Measurements from ENCODE around the gene PSME3. TPM values are rescaled to one million over a fixed set of nuclear protein-coding genes. Genes with fewer than 3 reads are reported as not detected.

Gene PSME3
- 55.7 and 87.4 TPM in 2 replicates for total RNA-seq

GRCh38 chr17:42832934-42833766 lies at the start of gene PSME3:
Gene PSME3, plus strand, starts transcription at chr17:42833397. Its CDS starts 235 bp downstream, at chr17:42833632.

DNA sequence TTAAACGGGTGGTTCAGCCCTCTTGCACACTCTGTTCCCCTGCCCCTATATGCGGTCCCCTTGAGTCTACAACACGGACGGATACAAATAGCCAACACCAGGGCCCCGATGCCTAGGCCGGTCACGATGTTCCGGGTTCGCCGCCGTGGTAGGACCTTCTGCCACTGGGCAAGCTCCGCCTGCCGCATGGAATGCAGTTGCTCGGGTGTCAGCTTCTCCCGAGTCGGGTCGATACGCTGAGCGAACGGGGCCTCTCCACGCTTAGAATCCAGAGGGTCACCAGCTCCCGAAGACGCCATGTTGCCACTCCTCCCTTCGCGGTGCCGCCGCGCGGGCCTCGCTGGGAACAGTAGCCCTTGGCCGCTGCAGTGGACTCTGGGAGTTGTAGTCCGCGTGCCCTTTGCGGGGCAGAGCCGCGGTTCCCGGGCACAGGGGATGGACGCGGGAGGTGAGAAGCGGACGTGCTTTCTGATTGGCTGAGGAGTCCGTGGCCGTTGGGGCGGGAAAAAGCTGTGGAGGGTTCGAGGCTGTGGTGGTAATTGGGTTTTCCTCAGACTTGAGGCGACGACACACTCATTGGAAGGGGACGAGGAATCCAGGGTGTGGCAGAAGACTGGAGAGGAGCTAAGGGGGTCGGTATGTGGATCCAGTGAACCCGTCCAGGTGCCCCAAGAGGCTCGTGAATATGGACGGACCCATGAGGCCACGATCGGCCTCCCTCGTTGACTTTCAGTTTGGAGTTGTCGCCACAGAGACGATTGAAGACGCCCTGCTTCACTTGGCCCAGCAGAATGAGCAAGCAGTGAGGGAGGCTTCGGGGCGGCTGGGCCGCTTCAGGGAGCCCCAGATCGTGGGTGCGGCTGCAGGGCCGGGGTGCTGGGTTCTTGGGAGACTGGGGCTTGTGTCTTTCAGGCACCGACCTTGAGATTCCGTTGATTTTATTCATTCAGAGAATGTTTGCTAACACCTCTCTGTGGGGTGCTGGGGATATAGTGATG lies 34.5 kb upstream of the PSME3 start, which contains the start of the genes CNTD1 and COA3:
TSS of gene CNTD1 (plus strand) at position 479 of the 998 bp plus-strand sequence. CDS start at position 686, 207 bp downstream.
TSS of gene COA3 (minus strand) at position 322 of the 998 bp plus-strand sequence. CDS start at position 299, 23 bp downstream.

GRCh38 chr17:42844271-42844670 lies 11.1 kb downstream of the PSME3 start, which contains the start of gene AOC2:
Gene AOC2, plus strand, starts transcription at chr17:42844580. Its CDS starts 47 bp downstream, at chr17:42844627.

DNA sequence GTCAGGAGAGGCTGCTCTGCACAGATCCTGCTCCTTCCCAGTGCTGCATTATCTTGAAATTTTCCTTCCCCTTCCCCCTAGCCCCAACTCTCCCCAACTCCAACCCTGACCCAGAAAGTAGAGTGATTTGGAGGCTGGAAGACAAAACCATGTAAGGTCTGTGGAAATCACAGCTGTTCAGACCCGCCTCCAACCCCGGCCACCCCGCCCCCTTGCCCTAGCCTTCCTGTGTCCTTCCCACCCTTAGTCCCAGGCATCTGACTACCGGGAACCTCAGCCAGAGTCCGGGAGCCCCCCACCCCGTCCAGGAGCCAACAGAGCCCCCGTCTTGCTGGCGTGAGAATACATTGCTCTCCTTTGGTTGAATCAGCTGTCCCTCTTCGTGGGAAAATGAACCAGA lies 17.8 kb downstream of the PSME3 start, which contains the start of gene AOC3:
TSS of gene AOC3 (plus strand) at position 246 of the 400 bp plus-strand sequence. CDS start at position 391, 145 bp downstream.

Other genes with a start within 250 kb of the PSME3 start
- 40.3 and 50.0 TPM in 2 replicates for gene RETREG3, start 224.0 kb upstream of the PSME3 start, total RNA-seq
- 18.9 and 62.2 TPM in 2 replicates for gene TUBG1, start 223.7 kb upstream of the PSME3 start, total RNA-seq
- 1.9 and 7.4 TPM in 2 replicates for gene TUBG2, start 174.1 kb upstream of the PSME3 start, total RNA-seq
- 5.8 and 10.2 TPM in 2 replicates for gene PLEKHH3, start 156.4 kb upstream of the PSME3 start, total RNA-seq
- gene CCR10, start 151.6 kb upstream of the PSME3 start, total RNA-seq: 2.1 and 2.2 TPM in 2 replicates
- 16.7 and 53.1 TPM in 2 replicates for gene CNTNAP1, start 150.9 kb upstream of the PSME3 start, total RNA-seq
- gene EZH1, start 88.4 kb upstream of the PSME3 start, total RNA-seq: 9.6 and 18.8 TPM in 2 replicates
- 4.4 and 30.8 TPM in 2 replicates for gene RAMP2, start 72.2 kb upstream of the PSME3 start, total RNA-seq
- gene VPS25, start 59.9 kb upstream of the PSME3 start, total RNA-seq: 35.5 and 41.0 TPM in 2 replicates
- 1.3 and 13.0 TPM in 2 replicates for gene WNK4, start 52.8 kb upstream of the PSME3 start, total RNA-seq
- gene COA3, start 34.7 kb upstream of the PSME3 start, total RNA-seq: 55.1 and 59.4 TPM in 2 replicates
- not detected in 2 replicates for gene CNTD1, start 34.5 kb upstream of the PSME3 start, total RNA-seq
- 116 and 169 TPM in 2 replicates for gene BECN1, start 9.1 kb upstream of the PSME3 start, total RNA-seq
- 0.49 and 0.69 TPM in 2 replicates for gene AOC2, start 11.2 kb downstream of the PSME3 start, total RNA-seq
- 0.31 and 0.32 TPM in 2 replicates for gene AOC3, start 17.8 kb downstream of the PSME3 start, total RNA-seq
- not detected in 2 replicates for gene G6PC1, start 67.4 kb downstream of the PSME3 start, total RNA-seq
- 14.4 and 18.0 TPM in 2 replicates for gene AARSD1, start 131.1 kb downstream of the PSME3 start, total RNA-seq
- 0.06 and 0.16 TPM in 2 replicates for gene PTGES3L, start 146.7 kb downstream of the PSME3 start, total RNA-seq
- 7.3 and 13.3 TPM in 2 replicates for gene RUNDC1, start 147.2 kb downstream of the PSME3 start, total RNA-seq
- gene RPL27, start 165.0 kb downstream of the PSME3 start, total RNA-seq: 736 and 777 TPM in 2 replicates
- 10.4 and 21.9 TPM in 2 replicates for gene IFI35, start 173.4 kb downstream of the PSME3 start, total RNA-seq
- 230 and 259 TPM in 2 replicates for gene VAT1, start 189.0 kb downstream of the PSME3 start, total RNA-seq
- 0.16 and 0.19 TPM in 2 replicates for gene RND2, start 191.8 kb downstream of the PSME3 start, total RNA-seq